Measurements from ENCODE around the gene ADRB2.

DNA sequence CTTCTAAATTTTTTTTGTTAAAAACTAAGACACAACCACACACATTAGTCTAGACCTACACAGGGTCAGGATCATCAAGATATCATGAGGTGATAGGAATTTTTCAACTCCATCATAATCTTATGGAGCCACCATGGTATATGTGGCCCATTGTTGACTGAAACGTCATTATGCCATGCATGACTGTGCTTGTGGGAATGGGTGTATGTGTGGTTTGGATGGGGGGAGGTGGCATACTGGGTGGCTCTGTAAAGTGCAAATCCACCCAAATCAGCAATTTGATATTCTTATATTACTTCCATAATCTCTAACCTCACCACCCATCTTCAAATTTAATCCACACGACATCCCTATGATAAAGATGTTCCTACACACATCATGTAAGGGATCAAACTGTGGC, 21.0 kb downstream of the ADRB2 start:
- TF ChIP-seq, protein P1, sequence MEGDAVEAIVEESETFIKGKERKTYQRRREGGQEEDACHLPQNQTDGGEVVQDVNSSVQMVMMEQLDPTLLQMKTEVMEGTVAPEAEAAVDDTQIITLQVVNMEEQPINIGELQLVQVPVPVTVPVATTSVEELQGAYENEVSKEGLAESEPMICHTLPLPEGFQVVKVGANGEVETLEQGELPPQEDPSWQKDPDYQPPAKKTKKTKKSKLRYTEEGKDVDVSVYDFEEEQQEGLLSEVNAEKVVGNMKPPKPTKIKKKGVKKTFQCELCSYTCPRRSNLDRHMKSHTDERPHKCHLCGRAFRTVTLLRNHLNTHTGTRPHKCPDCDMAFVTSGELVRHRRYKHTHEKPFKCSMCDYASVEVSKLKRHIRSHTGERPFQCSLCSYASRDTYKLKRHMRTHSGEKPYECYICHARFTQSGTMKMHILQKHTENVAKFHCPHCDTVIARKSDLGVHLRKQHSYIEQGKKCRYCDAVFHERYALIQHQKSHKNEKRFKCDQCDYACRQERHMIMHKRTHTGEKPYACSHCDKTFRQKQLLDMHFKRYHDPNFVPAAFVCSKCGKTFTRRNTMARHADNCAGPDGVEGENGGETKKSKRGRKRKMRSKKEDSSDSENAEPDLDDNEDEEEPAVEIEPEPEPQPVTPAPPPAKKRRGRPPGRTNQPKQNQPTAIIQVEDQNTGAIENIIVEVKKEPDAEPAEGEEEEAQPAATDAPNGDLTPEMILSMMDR (IDR thresholded peaks at IDR 0.05): no peak
- TF ChIP-seq ZFX (IDR thresholded peaks at IDR 0.05; ENCODE audit: borderline replicate concordance): no peak

Measured in 22Rv1 (cell line).